HL-60 (cell line): ENCODE data around the gene TSPAN11.

Source experiments
- DNase-seq, 2 experiments: peaks; one replicate each; pipeline ENCODE4 v3.0.0-alpha.2; 2010 to 2020; ENCODE audit warnings: low read depth in 1 of 2, low spot score in 1 of 2
- H3K27ac ChIP-seq: fragments of 250-450 bp; sonication (Bioruptor Pico); replicated peaks from 2 replicates; pipeline ENCODE4 v1.5.1; 2020; ENCODE audit warnings: mild to moderate bottlenecking, moderate library complexity
- H3K27me3 ChIP-seq: fragments of 250-450 bp; sonication (Bioruptor Pico); 2 replicates; pipeline ENCODE4 v1.5.1; 2021; ENCODE audit warnings: mild to moderate bottlenecking, moderate library complexity; ENCODE audit not compliant: insufficient read depth, poor library complexity, severe bottlenecking
- H3K4me3 ChIP-seq: replicated peaks from 2 replicates; pipeline ENCODE4 v1.5.1; 2011; ENCODE audit warnings: mild to moderate bottlenecking, control low read depth, low read length; ENCODE audit not compliant: insufficient read depth
- CTCF ChIP-seq: IDR thresholded peaks from one replicate; pipeline ENCODE4 v1.5.1; 2011; ENCODE audit warnings: low read length, control low read depth, inconsistent platforms; ENCODE audit not compliant: insufficient read depth
- GABPA ChIP-seq: IDR thresholded peaks from 2 replicates; pipeline ENCODE4 v1.6.1; 2012; ENCODE audit warnings: low read depth
- POLR2AphosphoS5 ChIP-seq: IDR thresholded peaks from 2 replicates; pipeline ENCODE4 v1.6.1; 2012; ENCODE audit warnings: low read depth
- REST ChIP-seq: IDR thresholded peaks from 2 replicates; pipeline ENCODE4 v1.6.1; 2012; ENCODE audit warnings: low read depth; ENCODE audit not compliant: insufficient replicate concordance
- SPI1 ChIP-seq: IDR thresholded peaks from 2 replicates; pipeline ENCODE4 v1.6.1; 2012; ENCODE audit warnings: low read depth, mild to moderate bottlenecking, borderline replicate concordance
- long read RNA-seq: library from polyadenylated mRNA; unstranded; transcript quantifications from one replicate; pipeline ENCODE4 v2.0.0, GENCODE V29; 2020

TSPAN11 gene
- long read RNA-seq, partial matches to known transcripts: 0 of 1 reads
- long read RNA-seq, other reads (novel, unspliced or antisense): 1 of 1 reads

- peaks cover 40% of the 10 kb centered on the region for H3K27me3 ChIP-seq
- DNase-seq: no peak
- H3K27ac ChIP-seq: no peak within 1 kb of the TSS
- no peak within 1 kb of the TSS for H3K4me3 ChIP-seq
- TF ChIP-seq SPI1 (no peak), CTCF (no peak), REST (no peak), GABPA (no peak), POLR2AphosphoS5 (no peak)
Measured at GRCh38 chr12:30926243-30927221, at the start of gene TSPAN11. Gene TSPAN11, plus strand, starts transcription at chr12:30926748. Its CDS starts 27,244 bp downstream, at chr12:30953992.

DNA sequence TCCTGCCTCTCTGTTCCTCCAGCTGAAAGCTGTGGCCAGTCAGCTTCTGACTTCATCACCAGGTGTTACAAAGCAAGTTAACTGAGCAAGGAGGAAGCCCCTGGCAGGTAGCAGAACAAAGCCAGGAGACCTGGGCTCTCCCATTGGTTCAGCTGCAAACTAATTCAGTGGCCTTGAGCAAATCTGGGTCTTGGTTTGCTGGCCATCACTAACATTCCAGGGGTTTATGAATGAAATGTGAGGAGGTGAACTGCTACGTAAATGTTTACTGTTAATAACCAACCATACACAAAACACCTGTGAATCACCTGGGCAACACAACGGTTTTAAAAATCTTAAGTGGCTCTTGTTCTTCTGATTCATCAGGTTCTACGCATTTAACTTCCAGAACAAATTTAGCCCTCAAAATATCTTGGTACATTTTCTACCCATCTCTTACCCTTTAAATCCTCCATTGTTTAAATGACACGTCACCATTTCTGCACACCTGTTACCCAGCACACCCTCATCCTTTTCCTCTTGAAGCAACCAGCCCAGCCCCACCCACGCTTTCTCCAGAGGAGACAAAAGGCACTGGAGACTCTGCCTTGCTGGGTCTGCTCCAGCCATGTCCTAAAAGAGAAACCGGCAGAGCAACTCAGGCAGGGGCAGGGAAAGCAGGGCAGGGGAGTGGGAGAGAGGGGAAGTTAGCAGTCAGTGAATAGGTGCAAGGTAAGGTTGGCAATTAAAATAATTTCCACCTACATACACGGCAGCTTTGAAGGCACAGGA is 49.3 kb upstream of the TSPAN11 start:
- Histone ChIP-seq H3K27ac (no peak overlapping the region), H3K27me3 (no peaks in the 10 kb centered on the region), H3K4me3 (no peak overlapping the region)
- no peak for DNase-seq
- TF ChIP-seq REST (no peak), GABPA (no peak), CTCF (no peak), SPI1 (no peak), POLR2AphosphoS5 (no peak)

DNA sequence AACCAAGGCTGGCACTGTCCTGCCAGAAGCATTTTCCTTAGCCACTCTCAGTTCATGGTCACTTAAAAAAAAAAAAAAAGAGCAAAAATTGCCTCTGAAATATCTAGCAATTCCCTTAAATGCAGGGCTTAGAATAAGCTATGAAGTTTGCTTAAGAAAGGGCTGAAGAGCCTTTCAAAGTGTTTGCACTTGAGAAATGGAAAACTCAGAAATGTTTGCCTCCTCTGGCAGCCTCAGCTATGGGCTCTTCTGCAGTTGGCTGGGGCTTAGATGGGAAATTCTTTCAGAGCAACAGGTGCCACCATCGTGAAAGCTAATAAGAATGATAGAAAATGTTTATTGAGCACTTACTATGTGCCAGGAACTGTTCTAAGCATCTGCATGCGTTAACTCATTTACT is 48.5 kb upstream of the TSPAN11 start:
- no peak for DNase-seq
- no peak overlapping the region for H3K4me3 ChIP-seq
- H3K27ac ChIP-seq: no peak overlapping the region
- TF ChIP-seq CTCF (no peak), REST (no peak), SPI1 (no peak), GABPA (no peak), POLR2AphosphoS5 (no peak)
- no peaks in the 10 kb centered on the region for H3K27me3 ChIP-seq
